Ovary (tissue), 3 donors: Measurements from ENCODE around the gene ZSCAN25.

Experiments
- POLR2A ChIP-seq: fragments of 450-650 bp; IDR thresholded peaks from one replicate; pipeline ENCODE4 v1.6.1; 2017; ENCODE audit warnings: antibody characterized with exemption, mild to moderate bottlenecking, moderate library complexity
- TF ChIP-seq, protein P1 (sequence below), 3 donors: fragments of 450-650 bp in 2 of 3; fragments of 200-600 bp in 1 of 3; IDR thresholded peaks; one replicate each; pipeline versions ENCODE4 v1.5.1 to v1.8.0; 2016 to 2022; ENCODE audit warnings: antibody characterized with exemption in 3 of 3, mild to moderate bottlenecking in 1 of 3
- donor health status: DM: no; HTN: no; CAD: no.

GRCh38 chr7:99629643-99630042 is 12.9 kb downstream of the ZSCAN25 start:
- no peak for TF ChIP-seq POLR2A
- TF ChIP-seq, protein P1, sequence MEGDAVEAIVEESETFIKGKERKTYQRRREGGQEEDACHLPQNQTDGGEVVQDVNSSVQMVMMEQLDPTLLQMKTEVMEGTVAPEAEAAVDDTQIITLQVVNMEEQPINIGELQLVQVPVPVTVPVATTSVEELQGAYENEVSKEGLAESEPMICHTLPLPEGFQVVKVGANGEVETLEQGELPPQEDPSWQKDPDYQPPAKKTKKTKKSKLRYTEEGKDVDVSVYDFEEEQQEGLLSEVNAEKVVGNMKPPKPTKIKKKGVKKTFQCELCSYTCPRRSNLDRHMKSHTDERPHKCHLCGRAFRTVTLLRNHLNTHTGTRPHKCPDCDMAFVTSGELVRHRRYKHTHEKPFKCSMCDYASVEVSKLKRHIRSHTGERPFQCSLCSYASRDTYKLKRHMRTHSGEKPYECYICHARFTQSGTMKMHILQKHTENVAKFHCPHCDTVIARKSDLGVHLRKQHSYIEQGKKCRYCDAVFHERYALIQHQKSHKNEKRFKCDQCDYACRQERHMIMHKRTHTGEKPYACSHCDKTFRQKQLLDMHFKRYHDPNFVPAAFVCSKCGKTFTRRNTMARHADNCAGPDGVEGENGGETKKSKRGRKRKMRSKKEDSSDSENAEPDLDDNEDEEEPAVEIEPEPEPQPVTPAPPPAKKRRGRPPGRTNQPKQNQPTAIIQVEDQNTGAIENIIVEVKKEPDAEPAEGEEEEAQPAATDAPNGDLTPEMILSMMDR (IDR thresholded peaks at IDR 0.05), result no peak
